Measurements from ENCODE around the gene MXI1. TPM values are rescaled to one million over a fixed set of nuclear protein-coding genes. Genes with fewer than 3 reads are reported as not detected.

MXI1 gene
- total RNA-seq, 1 experiment from 2014 or later: 16.6 TPM

DNA sequence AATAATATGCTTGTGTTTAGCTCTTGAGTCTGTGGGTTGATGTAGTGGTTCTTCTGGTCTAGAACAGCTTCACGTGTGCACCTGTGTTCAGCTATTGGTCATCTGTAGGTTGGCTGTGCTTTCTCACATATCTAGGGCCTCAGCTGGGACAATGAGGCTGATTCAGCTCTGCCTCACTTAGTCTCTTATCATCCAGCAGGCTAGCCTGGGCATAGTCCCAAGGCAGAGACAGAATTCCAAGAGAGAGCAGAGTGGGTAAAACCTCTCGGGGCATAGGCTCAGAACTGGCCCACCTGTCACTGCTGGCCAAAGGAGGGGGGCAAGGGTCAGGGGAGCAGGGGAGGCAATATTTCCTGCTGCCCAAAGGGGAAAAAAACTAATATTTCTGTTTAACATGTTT, 32.0 kb upstream of the MXI1 start (continued):
- TF ChIP-seq, protein P1, sequence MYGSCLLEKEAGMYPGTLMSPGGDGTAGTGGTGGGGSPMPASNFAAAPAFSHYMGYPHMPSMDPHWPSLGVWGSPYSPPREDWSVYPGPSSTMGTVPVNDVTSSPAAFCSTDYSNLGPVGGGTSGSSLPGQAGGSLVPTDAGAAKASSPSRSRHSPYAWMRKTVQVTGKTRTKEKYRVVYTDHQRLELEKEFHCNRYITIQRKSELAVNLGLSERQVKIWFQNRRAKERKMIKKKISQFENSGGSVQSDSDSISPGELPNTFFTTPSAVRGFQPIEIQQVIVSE (CRISPR knock-in tag; IDR thresholded peaks at IDR 0.05; ENCODE audit: borderline replicate concordance): no peak
- no peak for TF ChIP-seq GABPB1 (CRISPR knock-in tag; IDR thresholded peaks at IDR 0.05)

DNA sequence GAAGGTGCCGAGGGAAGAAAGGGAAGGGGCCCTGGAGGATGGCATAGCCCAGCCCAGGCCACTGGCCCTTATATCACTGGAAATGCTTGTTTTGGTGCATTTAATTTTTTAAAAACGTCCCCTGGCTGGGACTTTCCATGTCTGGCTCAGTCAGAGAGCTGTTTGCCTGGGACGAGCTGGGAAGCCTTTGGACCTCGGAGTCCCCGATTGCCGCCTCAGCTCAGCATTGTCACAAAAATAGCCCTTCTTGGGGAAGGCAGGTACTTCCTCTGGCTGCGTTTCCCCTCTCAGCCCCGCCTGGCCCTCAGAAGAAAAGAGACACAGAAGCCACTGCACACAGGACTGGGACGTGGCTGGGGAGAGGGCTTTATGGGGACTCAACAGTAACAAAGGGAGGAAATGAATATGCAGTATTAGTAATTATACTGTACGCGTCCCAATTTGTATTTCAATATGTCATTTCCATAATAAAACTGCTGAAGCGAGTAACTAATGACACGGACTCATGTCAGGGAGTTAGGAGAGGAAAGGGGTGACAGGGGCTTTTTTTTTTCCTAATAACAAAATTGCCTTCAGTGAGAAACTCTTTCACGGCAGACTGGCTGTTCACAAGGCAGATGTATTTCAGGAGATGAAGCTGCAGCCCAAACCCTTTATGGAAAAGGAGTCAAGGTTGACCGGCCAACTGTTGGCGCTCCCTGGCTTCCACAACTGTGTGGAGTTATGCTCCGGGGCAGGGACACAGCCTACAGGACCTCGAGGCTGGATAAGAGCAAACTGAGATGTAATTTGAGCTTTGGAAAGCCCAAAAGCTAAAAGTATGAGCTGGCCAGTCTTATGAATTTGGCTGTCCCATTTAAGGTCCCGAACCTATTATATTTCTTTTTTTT, 31.0 kb upstream of the MXI1 start:
- TF ChIP-seq ZNF423 (CRISPR knock-in tag; IDR thresholded peaks at IDR 0.05): no peak
- Mint-ChIP-seq H3K4me3 (peak overlapping the region; percentile 41), H3K36me3 (no peaks in the 10 kb centered on the region; the same call in 1 of the 2 replicates), H3K9me3 (no peaks in the 10 kb centered on the region), H3K27me3 (ENCODE audit: low read depth) (peaks cover 81% of the 10 kb centered on the region), H3K27ac (no peak overlapping the region), H3K4me1 (peaks cover 31% of the 10 kb centered on the region)
- CTCF ChIA-PET: interaction anchor here (0.6 to 1.6 kb wide), 13 partner anchors 11 to 292 kb away, joined by 3 to 7 read pairs (median 3); no protein-coding TSS in a partner anchor
- ATAC-seq: peak; percentile 36; the same call in 1 of the 2 replicates
- no peak for DNase-seq (ENCODE audit: low spot score)
- POLR2A ChIA-PET: interaction anchor here (0.7 kb wide), 1 partner anchor 132 kb away, joined by 3 read pairs; no protein-coding TSS in a partner anchor

DNA sequence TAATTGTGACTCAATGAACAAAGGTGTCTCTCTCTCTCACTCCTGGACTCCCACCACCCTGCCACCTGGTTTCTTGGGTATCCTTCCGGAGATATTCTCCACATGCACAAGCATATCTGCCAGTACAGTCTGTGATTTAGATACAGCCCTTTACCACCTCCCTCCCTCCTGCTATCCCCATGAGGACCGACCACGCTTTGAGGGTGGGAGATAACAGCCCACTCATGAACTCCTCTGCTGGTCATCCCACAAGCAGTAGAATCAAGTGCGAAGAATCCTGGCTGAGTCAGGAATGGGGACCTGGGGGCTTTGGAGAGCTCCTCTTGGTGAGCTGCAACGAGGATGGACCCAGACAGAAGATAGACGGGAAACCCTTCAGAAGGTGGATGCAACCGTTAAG, 28.2 kb upstream of the MXI1 start:
- Mint-ChIP-seq H3K36me3 (no peaks in the 10 kb centered on the region), H3K27ac (no peak overlapping the region), H3K4me3 (no peak overlapping the region), H3K4me1 (peaks cover 26% of the 10 kb centered on the region), H3K27me3 (ENCODE audit: low read depth) (peaks cover 67% of the 10 kb centered on the region), H3K9me3 (no peaks in the 10 kb centered on the region)
- no peak for TF ChIP-seq ATF2 (CRISPR knock-in tag; IDR thresholded peaks at IDR 0.05; ENCODE audit: borderline replicate concordance, low read depth)
- ATAC-seq: no peak
- POLR2A ChIA-PET: no interaction called here
- CTCF ChIA-PET: interaction anchor here (0.9 kb wide), 1 partner anchor 9 kb away, joined by 4 read pairs; no protein-coding TSS in a partner anchor
- DNase-seq (ENCODE audit: low spot score): no peak

DNA sequence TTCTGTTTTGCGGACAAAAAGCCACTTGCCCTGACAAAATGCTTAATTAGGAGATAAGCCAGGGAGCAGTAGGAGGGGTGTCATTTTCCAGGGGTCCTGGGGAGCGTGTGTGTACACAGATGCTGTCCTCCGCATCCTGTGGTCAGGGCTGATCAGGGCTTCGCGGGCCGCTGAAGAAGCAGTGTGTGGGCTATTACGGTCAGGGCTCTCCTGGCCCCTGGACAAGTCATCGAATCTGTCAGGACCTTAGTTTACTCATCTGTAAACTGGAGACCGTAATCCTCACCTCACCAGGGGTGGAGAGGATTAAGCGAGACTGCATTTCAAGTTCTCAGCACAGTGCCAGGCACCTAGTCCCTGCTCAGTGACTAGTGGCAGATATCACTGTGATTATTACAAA, 26.0 kb upstream of the MXI1 start:
- no peak for TF ChIP-seq JUN (CRISPR knock-in tag; IDR thresholded peaks at IDR 0.05)
- TF ChIP-seq GRHL2 (CRISPR knock-in tag; IDR thresholded peaks at IDR 0.05; ENCODE audit: insufficient replicate concordance, severe bottlenecking): no peak
- TF ChIP-seq ZMAT4 (CRISPR knock-in tag; IDR thresholded peaks at IDR 0.05): no peak
- TF ChIP-seq PRRX2 (CRISPR knock-in tag; IDR thresholded peaks at IDR 0.05): no peak
- TF ChIP-seq HMGA2 (CRISPR knock-in tag; IDR thresholded peaks at IDR 0.05): no peak
- TF ChIP-seq ZBTB21 (CRISPR knock-in tag; IDR thresholded peaks at IDR 0.05; ENCODE audit: borderline replicate concordance): no peak
- no peak for TF ChIP-seq JAZF1 (CRISPR knock-in tag; IDR thresholded peaks at IDR 0.05)
- TF ChIP-seq CBFB (CRISPR knock-in tag; IDR thresholded peaks at IDR 0.05; ENCODE audit: low read depth): no peak
- no peak for TF ChIP-seq FOXK1 (CRISPR knock-in tag; IDR thresholded peaks at IDR 0.05)
- no peak for TF ChIP-seq SOX15 (CRISPR knock-in tag; IDR thresholded peaks at IDR 0.05)
- no peak for TF ChIP-seq ELF4 (CRISPR knock-in tag; IDR thresholded peaks at IDR 0.05; ENCODE audit: low read depth)
- no peak for TF ChIP-seq ATF6 (CRISPR knock-in tag; IDR thresholded peaks at IDR 0.05)
- TF ChIP-seq ZNF423 (CRISPR knock-in tag; IDR thresholded peaks at IDR 0.05): no peak
- POLR2A ChIA-PET: no interaction called here
- peaks cover 6% of the 10 kb centered on the region for H3K4me1 Mint-ChIP-seq
- H3K36me3 Mint-ChIP-seq: no peaks in the 10 kb centered on the region
- H3K27me3 Mint-ChIP-seq (ENCODE audit: low read depth): peaks cover 50% of the 10 kb centered on the region
- no peak for ATAC-seq
- CTCF ChIA-PET: no interaction called here
- no peak overlapping the region for H3K27ac Mint-ChIP-seq
- no peaks in the 10 kb centered on the region for H3K9me3 Mint-ChIP-seq
- no peak for DNase-seq (ENCODE audit: low spot score)
- H3K4me3 Mint-ChIP-seq: no peak overlapping the region

Data from WTC11 (cell line).